AG09319 (cell line): ENCODE results near the gene VAMP5.

Experiments
- DNase-seq: peaks from one replicate; pipeline ENCODE4 v3.0.0-alpha.2; 2010; ENCODE audit warnings: low read depth; ENCODE audit errors: extremely low read depth
- TF ChIP-seq, protein P1 (sequence below): IDR thresholded peaks from 2 replicates; pipeline ENCODE4 v1.5.1; 2011; ENCODE audit warnings: low read depth, mild to moderate bottlenecking, inconsistent platforms, low read length, moderate library complexity

Gene VAMP5

DNA sequence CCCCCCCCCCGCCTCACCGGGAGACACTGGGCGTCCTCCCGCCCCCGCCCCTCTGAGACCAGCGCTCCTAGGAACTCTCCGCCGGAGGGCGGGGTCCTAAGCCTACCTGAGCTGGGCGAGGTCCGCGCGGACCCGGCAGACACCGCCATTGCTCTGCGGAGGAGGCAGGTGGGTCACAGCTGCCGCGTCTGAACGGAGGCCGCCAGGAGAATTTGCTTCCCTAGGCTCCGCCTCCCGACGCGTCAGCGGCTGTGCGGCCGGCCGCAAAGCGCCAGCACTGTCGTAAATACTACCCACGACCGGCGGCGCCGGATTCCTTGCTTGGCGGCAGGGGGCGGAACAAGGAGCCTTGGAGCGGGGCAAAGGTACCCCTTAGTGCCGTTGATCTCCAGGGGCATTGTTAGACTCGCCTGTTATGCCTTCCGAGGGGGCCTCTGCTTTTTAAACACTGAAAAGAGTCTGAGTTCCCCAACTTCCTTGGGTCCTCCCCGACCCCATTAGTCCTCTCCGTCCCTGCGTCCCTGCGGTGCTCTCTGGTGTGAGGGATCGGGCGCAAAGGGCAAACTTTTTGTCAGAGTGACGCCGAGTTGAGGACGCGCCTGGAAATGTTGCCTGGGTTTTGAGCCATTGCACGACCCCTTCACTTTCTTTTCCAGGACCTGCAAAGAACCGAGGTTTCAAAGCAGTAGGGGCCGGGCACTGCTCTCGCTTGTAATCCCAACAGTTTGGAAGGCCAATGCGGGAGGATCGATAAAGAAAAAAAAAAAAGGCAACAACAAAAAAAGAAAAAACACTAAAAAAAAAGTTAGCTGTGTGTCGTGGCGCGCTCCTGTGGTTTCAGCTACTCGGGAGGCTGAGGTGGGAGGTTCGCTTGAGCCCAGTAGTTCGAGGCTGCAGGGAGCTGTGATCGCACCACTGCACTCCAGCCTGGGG lies 22.7 kb upstream of the VAMP5 start, which contains the start of gene GGCX:
TSS of gene GGCX (minus strand) at position 214 of the 933 bp plus-strand sequence. CDS start at position 149, 65 bp downstream.
- DNase-seq = peak; percentile 75
- TF ChIP-seq, protein P1, sequence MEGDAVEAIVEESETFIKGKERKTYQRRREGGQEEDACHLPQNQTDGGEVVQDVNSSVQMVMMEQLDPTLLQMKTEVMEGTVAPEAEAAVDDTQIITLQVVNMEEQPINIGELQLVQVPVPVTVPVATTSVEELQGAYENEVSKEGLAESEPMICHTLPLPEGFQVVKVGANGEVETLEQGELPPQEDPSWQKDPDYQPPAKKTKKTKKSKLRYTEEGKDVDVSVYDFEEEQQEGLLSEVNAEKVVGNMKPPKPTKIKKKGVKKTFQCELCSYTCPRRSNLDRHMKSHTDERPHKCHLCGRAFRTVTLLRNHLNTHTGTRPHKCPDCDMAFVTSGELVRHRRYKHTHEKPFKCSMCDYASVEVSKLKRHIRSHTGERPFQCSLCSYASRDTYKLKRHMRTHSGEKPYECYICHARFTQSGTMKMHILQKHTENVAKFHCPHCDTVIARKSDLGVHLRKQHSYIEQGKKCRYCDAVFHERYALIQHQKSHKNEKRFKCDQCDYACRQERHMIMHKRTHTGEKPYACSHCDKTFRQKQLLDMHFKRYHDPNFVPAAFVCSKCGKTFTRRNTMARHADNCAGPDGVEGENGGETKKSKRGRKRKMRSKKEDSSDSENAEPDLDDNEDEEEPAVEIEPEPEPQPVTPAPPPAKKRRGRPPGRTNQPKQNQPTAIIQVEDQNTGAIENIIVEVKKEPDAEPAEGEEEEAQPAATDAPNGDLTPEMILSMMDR = 0 out of 2 replicates have a peak, but pooled peaks have one; percentile 2

DNA sequence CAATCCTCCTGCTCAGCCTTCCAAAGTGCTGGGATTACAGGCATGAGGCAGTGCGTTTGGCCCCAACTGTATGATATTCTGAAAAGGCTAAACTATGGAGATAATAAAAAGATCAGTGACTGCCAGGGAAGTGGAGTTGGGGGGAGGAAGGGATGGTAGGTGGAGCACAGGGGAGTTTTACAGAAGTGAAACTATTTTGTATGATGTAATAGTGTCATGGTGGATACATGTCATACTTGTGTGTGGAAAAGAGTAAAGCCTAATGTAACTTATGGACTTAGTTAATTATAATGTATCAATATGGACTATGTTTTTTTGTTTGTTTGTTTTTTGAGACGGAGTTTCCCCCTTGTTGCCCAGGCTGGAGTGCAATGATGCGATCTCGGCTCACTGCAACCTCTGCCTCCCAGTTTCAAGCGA lies 20.1 kb upstream of the VAMP5 start:
- TF ChIP-seq, protein P1 = no peak
- no peak for DNase-seq

DNA sequence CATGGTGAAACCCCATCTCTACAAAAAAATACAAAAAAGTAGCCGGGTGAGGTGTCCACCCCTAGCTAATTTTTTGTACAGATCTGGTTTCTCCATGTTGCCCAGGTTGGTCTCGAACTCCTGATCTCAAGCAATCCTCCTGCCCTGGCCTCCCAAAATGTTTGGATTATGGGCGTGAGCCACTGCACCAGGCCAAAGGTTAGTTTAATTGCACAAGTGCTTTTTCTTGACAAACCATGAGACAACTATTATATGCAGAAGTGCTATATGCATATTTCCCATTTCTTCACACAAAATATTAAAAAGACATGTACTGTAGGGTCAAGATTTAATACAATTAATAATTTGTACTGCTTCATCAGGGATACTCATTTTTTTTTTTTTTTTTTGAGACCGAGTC lies 18.0 kb upstream of the VAMP5 start:
- DNase-seq = no peak
- TF ChIP-seq, protein P1 = no peak

DNA sequence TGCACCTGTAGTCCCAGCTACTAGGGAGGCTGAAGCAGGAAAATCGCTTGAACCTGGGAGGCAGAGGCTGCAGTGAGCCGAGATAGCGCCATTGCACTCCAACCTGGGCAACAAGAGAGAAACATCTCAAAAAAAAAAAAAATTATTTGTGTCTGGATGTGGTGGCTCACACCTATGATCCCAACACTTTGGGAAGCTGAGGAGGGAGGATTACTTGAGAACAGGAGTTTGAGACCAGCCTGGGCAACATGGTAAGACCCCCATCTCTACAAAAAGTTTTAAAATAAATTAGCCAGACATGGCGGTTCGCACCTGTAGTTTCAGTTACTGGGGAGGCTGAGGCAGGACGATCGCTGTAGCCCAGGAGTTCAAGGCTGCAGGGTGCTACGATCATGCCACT lies 8.5 kb upstream of the VAMP5 start:
- DNase-seq = no peak
- TF ChIP-seq, protein P1 = no peak

DNA sequence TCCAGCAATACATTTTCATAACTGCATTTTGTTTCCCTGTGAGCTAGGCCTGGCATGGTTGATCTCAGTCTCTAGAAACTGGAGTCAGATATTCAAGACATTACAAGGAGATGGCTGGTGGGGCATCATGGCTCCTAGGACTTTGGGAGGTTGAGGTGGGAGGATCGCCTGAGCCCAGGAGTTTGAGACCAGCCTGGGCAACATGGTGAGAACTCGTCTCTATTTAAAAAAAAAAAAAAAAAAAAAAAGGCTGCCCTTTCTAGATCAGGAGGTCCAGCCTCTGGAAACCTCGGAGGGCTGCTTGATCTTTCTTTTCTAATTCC lies 7.2 kb upstream of the VAMP5 start:
- DNase-seq = no peak
- TF ChIP-seq, protein P1 = no peak

DNA sequence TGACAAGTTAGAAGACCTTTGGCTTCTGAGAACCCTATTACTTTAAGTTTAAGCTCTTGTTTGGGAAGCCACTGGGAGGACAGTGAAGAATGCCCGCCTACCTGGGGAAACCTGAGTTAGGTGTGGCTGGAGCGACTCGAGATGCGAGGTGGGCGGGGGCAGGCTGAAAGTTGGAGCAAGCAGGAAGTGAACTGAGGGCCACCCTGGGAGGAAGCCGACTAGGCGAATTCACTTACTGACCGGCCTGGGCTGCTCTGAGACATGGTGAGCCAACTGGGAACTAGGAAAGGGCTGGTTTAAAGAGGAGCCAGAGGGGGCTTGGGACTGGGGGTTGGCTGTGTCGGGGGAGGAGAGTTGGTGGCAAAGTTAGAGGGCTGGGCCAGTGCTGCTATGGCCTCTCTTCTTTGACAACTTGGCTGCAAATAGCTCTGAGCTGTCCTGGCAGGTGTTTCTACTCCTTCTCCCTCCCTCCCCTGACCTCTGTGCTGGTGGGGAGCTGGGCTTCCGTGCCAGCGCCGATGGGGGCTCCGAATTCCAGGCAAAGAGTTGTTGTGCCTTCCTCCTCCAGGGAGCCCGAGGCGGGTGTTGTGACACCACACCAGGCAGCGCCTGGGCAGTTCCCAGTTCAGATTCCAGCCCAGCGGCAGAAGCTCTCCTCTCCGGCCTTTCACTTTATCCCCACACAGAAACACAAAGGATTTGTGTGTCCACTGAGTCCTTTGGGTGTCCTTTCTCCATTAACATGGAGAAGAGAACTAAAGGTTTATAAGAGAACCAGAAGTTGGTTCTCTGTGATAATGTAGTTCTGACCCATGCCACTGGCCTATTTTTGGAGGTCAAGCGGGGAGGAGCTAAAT lies 6.6 kb upstream of the VAMP5 start, which contains the start of gene VAMP8:
TSS of gene VAMP8 (plus strand) at position 201 of the 857 bp plus-strand sequence. CDS start at position 262, 61 bp downstream.
- DNase-seq = no peak
- TF ChIP-seq, protein P1 = no peak
